ENCODE results near the gene AIG1.

Gene AIG1

GRCh38 chr6:143221698-143222097, 161.0 kb downstream of the AIG1 start:
- H3K4me3 ChIP-seq (ENCODE audit: low read depth in 1 of 2, low read length in 2 of 2), result no peak overlapping the region
- H3K27me3 ChIP-seq (ENCODE audit: low read depth, low read length), result no peaks in the 10 kb centered on the region
- H3K4me1 ChIP-seq (ENCODE audit: control insufficient read depth in 1 of 2, insufficient read depth in 2 of 2, low read length in 2 of 2), result peaks cover 6 to 32% of the 10 kb centered on the region in 2 donors
- peak overlapping the region; percentile 42 for H3K27ac ChIP-seq (ENCODE audit: low read length)
- H3K36me3 ChIP-seq (ENCODE audit: control insufficient read depth in 1 of 2, insufficient read depth in 2 of 2, low read length in 2 of 2), result no peaks in the 10 kb centered on the region
- H3K9me3 ChIP-seq (ENCODE audit: control insufficient read depth in 1 of 2, low read length in 2 of 2), result no peaks in the 10 kb centered on the region

GRCh38 chr6:143222310-143222709, 161.6 kb downstream of the AIG1 start:
- Histone ChIP-seq H3K27ac (ENCODE audit: low read length) (peak overlapping the region; percentile 42), H3K36me3 (ENCODE audit: control insufficient read depth in 1 of 2, insufficient read depth in 2 of 2, low read length in 2 of 2) (no peaks in the 10 kb centered on the region), H3K27me3 (ENCODE audit: low read depth, low read length) (no peaks in the 10 kb centered on the region), H3K9me3 (ENCODE audit: control insufficient read depth in 1 of 2, low read length in 2 of 2) (no peaks in the 10 kb centered on the region), H3K4me1 (ENCODE audit: control insufficient read depth in 1 of 2, insufficient read depth in 2 of 2, low read length in 2 of 2) (peaks cover 6 to 32% of the 10 kb centered on the region in 2 donors), H3K4me3 (ENCODE audit: low read depth in 1 of 2, low read length in 2 of 2) (no peak overlapping the region)

GRCh38 chr6:143222801-143223231, 162.1 kb downstream of the AIG1 start:
- peak overlapping the region; percentile 42 for H3K27ac ChIP-seq (ENCODE audit: low read length)
- H3K9me3 ChIP-seq (ENCODE audit: control insufficient read depth in 1 of 2, low read length in 2 of 2), result no peaks in the 10 kb centered on the region
- no peak overlapping the region for H3K4me3 ChIP-seq (ENCODE audit: low read depth in 1 of 2, low read length in 2 of 2)
- H3K4me1 ChIP-seq (ENCODE audit: control insufficient read depth in 1 of 2, insufficient read depth in 2 of 2, low read length in 2 of 2), result peaks cover 6 to 32% of the 10 kb centered on the region in 2 donors
- no peaks in the 10 kb centered on the region for H3K36me3 ChIP-seq (ENCODE audit: control insufficient read depth in 1 of 2, insufficient read depth in 2 of 2, low read length in 2 of 2)
- no peaks in the 10 kb centered on the region for H3K27me3 ChIP-seq (ENCODE audit: low read depth, low read length)

- no peak overlapping the region for H3K27ac ChIP-seq (ENCODE audit: low read length)
- peaks cover 6 to 32% of the 10 kb centered on the region in 2 donors for H3K4me1 ChIP-seq (ENCODE audit: control insufficient read depth in 1 of 2, insufficient read depth in 2 of 2, low read length in 2 of 2)
- H3K36me3 ChIP-seq (ENCODE audit: control insufficient read depth in 1 of 2, insufficient read depth in 2 of 2, low read length in 2 of 2), result no peaks in the 10 kb centered on the region
- no peaks in the 10 kb centered on the region for H3K9me3 ChIP-seq (ENCODE audit: control insufficient read depth in 1 of 2, low read length in 2 of 2)
- H3K27me3 ChIP-seq (ENCODE audit: low read depth, low read length), result no peaks in the 10 kb centered on the region
- H3K4me3 ChIP-seq (ENCODE audit: low read depth in 1 of 2, low read length in 2 of 2), result no peak overlapping the region
Measured at GRCh38 chr6:143223895-143224294, 163.2 kb downstream of the AIG1 start.

GRCh38 chr6:143224516-143224915, 163.8 kb downstream of the AIG1 start:
- Histone ChIP-seq H3K4me1 (ENCODE audit: control insufficient read depth in 1 of 2, insufficient read depth in 2 of 2, low read length in 2 of 2) (peaks cover 6 to 32% of the 10 kb centered on the region in 2 donors), H3K27me3 (ENCODE audit: low read depth, low read length) (no peaks in the 10 kb centered on the region), H3K36me3 (ENCODE audit: control insufficient read depth in 1 of 2, insufficient read depth in 2 of 2, low read length in 2 of 2) (no peaks in the 10 kb centered on the region), H3K27ac (ENCODE audit: low read length) (no peak overlapping the region), H3K9me3 (ENCODE audit: control insufficient read depth in 1 of 2, low read length in 2 of 2) (no peaks in the 10 kb centered on the region), H3K4me3 (ENCODE audit: low read depth in 1 of 2, low read length in 2 of 2) (no peak overlapping the region)

- Histone ChIP-seq H3K4me3 (ENCODE audit: low read depth in 1 of 2, low read length in 2 of 2) (no peak overlapping the region), H3K27me3 (ENCODE audit: low read depth, low read length) (no peaks in the 10 kb centered on the region), H3K9me3 (ENCODE audit: control insufficient read depth in 1 of 2, low read length in 2 of 2) (no peaks in the 10 kb centered on the region)
Measured at GRCh38 chr6:143225929-143226328, 165.2 kb downstream of the AIG1 start.

GRCh38 chr6:143227675-143228074, 167.0 kb downstream of the AIG1 start:
- H3K4me3 ChIP-seq (ENCODE audit: low read depth in 1 of 2, low read length in 2 of 2), result no peak overlapping the region
- no peaks in the 10 kb centered on the region for H3K36me3 ChIP-seq (ENCODE audit: control insufficient read depth in 1 of 2, insufficient read depth in 2 of 2, low read length in 2 of 2)
- no peaks in the 10 kb centered on the region for H3K9me3 ChIP-seq (ENCODE audit: control insufficient read depth in 1 of 2, low read length in 2 of 2)
- H3K27me3 ChIP-seq (ENCODE audit: low read depth, low read length), result no peaks in the 10 kb centered on the region
- no peak overlapping the region for H3K27ac ChIP-seq (ENCODE audit: low read length)
- H3K4me1 ChIP-seq (ENCODE audit: control insufficient read depth in 1 of 2, insufficient read depth in 2 of 2, low read length in 2 of 2), result peaks cover 6 to 7% of the 10 kb centered on the region in 2 donors

More at GRCh38 chr6:143225929-143226328, 165.2 kb downstream of the AIG1 start:
- Histone ChIP-seq H3K36me3 (ENCODE audit: control insufficient read depth in 1 of 2, insufficient read depth in 2 of 2, low read length in 2 of 2) (no peaks in the 10 kb centered on the region), H3K4me1 (ENCODE audit: control insufficient read depth in 1 of 2, insufficient read depth in 2 of 2, low read length in 2 of 2) (peaks cover 6 to 24% of the 10 kb centered on the region in 2 donors), H3K27ac (ENCODE audit: low read length) (no peak overlapping the region)

- no peaks in the 10 kb centered on the region for H3K27me3 ChIP-seq (ENCODE audit: low read depth, low read length)
- H3K9me3 ChIP-seq (ENCODE audit: control insufficient read depth in 1 of 2, low read length in 2 of 2), result no peaks in the 10 kb centered on the region
- H3K36me3 ChIP-seq (ENCODE audit: control insufficient read depth in 1 of 2, insufficient read depth in 2 of 2, low read length in 2 of 2), result no peaks in the 10 kb centered on the region
- H3K4me1 ChIP-seq (ENCODE audit: control insufficient read depth in 1 of 2, insufficient read depth in 2 of 2, low read length in 2 of 2), result no peaks in the 10 kb centered on the region
- H3K4me3 ChIP-seq (ENCODE audit: low read depth in 1 of 2, low read length in 2 of 2), result no peak overlapping the region
- no peak overlapping the region for H3K27ac ChIP-seq (ENCODE audit: low read length)
Measured at GRCh38 chr6:143229400-143229799, 168.7 kb downstream of the AIG1 start.

GRCh38 chr6:143232849-143233248, 172.2 kb downstream of the AIG1 start:
- H3K27ac ChIP-seq (ENCODE audit: low read length), result no peak overlapping the region

GRCh38 chr6:143233554-143234285, 173.0 kb downstream of the AIG1 start:
- Histone ChIP-seq H3K27ac (ENCODE audit: low read length) (no peak overlapping the region), H3K9me3 (ENCODE audit: control insufficient read depth in 1 of 2, low read length in 2 of 2) (no peaks in the 10 kb centered on the region), H3K36me3 (ENCODE audit: control insufficient read depth in 1 of 2, insufficient read depth in 2 of 2, low read length in 2 of 2) (peaks cover 0 to 3% of the 10 kb centered on the region in 2 donors), H3K4me1 (ENCODE audit: control insufficient read depth in 1 of 2, insufficient read depth in 2 of 2, low read length in 2 of 2) (no peaks in the 10 kb centered on the region), H3K27me3 (ENCODE audit: low read depth, low read length) (no peaks in the 10 kb centered on the region), H3K4me3 (ENCODE audit: low read depth in 1 of 2, low read length in 2 of 2) (no peak overlapping the region)

More at GRCh38 chr6:143232849-143233248, 172.2 kb downstream of the AIG1 start:
- no peaks in the 10 kb centered on the region for H3K4me1 ChIP-seq (ENCODE audit: control insufficient read depth in 1 of 2, insufficient read depth in 2 of 2, low read length in 2 of 2)
- no peaks in the 10 kb centered on the region for H3K36me3 ChIP-seq (ENCODE audit: control insufficient read depth in 1 of 2, insufficient read depth in 2 of 2, low read length in 2 of 2)
- H3K27me3 ChIP-seq (ENCODE audit: low read depth, low read length), result no peaks in the 10 kb centered on the region
- H3K4me3 ChIP-seq (ENCODE audit: low read depth in 1 of 2, low read length in 2 of 2), result no peak overlapping the region
- H3K9me3 ChIP-seq (ENCODE audit: control insufficient read depth in 1 of 2, low read length in 2 of 2), result no peaks in the 10 kb centered on the region

- H3K27ac ChIP-seq (ENCODE audit: low read length), result no peak overlapping the region
- H3K4me1 ChIP-seq (ENCODE audit: control insufficient read depth in 1 of 2, insufficient read depth in 2 of 2, low read length in 2 of 2), result no peaks in the 10 kb centered on the region
- H3K4me3 ChIP-seq (ENCODE audit: low read depth in 1 of 2, low read length in 2 of 2), result no peak overlapping the region
- no peaks in the 10 kb centered on the region for H3K27me3 ChIP-seq (ENCODE audit: low read depth, low read length)
- H3K36me3 ChIP-seq (ENCODE audit: control insufficient read depth in 1 of 2, insufficient read depth in 2 of 2, low read length in 2 of 2), result peaks cover 0 to 3% of the 10 kb centered on the region in 2 donors
- H3K9me3 ChIP-seq (ENCODE audit: control insufficient read depth in 1 of 2, low read length in 2 of 2), result no peaks in the 10 kb centered on the region
Measured at GRCh38 chr6:143234734-143235133, 174.0 kb downstream of the AIG1 start.
